Large intestine (tissue), 3 donors: ENCODE measurements around the gene ANKRD23. TPM values are rescaled to one million over a fixed set of nuclear protein-coding genes. Genes with fewer than 3 reads are reported as not detected.
"Not testable (repeated sequence)": the region's sequence is repeated elsewhere in the genome, so short reads cannot be mapped to it uniquely, and the experiment has no call there.

ENCODE experiments used
- DNase-seq, 2 donors: peaks; one replicate each; pipeline versions ENCODE4 v3.0.0 to v3.0.0-alpha.2; 2013
- H3K27ac ChIP-seq: one replicate; pipeline ENCODE4 v1.5.1; 2013; ENCODE audit warnings: low read length
- H3K27me3 ChIP-seq: 2 replicates; pipeline ENCODE4 v1.6.1; 2013; ENCODE audit warnings: low read length; ENCODE audit not compliant: control insufficient read depth, insufficient read depth
- H3K36me3 ChIP-seq: 2 replicates; pipeline ENCODE4 v1.6.1; 2013; ENCODE audit warnings: low read length; ENCODE audit not compliant: control insufficient read depth, insufficient read depth
- H3K4me1 ChIP-seq: one replicate; pipeline ENCODE4 v1.6.1; 2013; ENCODE audit warnings: low read length; ENCODE audit not compliant: control insufficient read depth, insufficient read depth
- H3K4me3 ChIP-seq: one replicate; pipeline ENCODE4 v1.5.1; 2013; ENCODE audit warnings: low read length
- H3K9me3 ChIP-seq: one replicate; pipeline ENCODE4 v1.6.1; 2013; ENCODE audit warnings: mild to moderate bottlenecking, low read depth, low read length, moderate library complexity; ENCODE audit not compliant: control insufficient read depth
- WGBS: methylation state at CpG from one replicate; pipeline ENCODE4 v1.1.5; 2013; ENCODE audit warnings: low lambda C conversion rate; ENCODE audit not compliant: insufficient coverage; 5-methylcytosine and 5-hydroxymethylcytosine counted together
- polyA plus RNA-seq: library from polyadenylated mRNA; unstranded; fragments of 120-200 nt; gene quantifications from one replicate; pipeline ENCODE4 v1.2.1, GENCODE V29; 2013

The ANKRD23 gene
- polyA plus RNA-seq, 1 donor = 4.2 TPM

DNA sequence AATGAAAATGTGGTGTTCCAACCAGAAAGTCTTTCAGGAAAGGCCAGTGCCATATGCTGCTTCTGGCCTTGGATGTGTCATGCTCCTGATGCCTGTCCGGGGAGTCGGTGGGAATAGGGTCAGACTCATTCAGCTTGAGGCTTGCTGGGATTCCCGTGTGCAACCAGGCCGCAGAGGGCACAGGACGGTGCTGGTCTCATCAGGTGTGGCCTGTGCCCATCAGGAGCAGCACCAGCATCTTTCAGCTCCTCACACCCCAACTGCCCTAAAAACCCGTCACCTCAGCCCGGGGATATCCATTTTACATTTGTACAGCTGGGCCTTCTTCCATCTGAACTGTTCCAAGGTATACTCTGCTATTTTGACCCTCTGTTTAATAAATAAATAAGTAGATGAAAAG is 41.1 kb downstream of the ANKRD23 start:
- Histone ChIP-seq H3K36me3 (peaks cover 48% of the 10 kb centered on the region), H3K4me1 (peaks cover 3% of the 10 kb centered on the region), H3K4me3 (no peak overlapping the region), H3K27ac (no peak overlapping the region), H3K27me3 (no peaks in the 10 kb centered on the region), H3K9me3 (no peaks in the 10 kb centered on the region)
- no peak for DNase-seq
- WGBS = no CpG with 5 or more reads among the region's 7 CpGs

DNA sequence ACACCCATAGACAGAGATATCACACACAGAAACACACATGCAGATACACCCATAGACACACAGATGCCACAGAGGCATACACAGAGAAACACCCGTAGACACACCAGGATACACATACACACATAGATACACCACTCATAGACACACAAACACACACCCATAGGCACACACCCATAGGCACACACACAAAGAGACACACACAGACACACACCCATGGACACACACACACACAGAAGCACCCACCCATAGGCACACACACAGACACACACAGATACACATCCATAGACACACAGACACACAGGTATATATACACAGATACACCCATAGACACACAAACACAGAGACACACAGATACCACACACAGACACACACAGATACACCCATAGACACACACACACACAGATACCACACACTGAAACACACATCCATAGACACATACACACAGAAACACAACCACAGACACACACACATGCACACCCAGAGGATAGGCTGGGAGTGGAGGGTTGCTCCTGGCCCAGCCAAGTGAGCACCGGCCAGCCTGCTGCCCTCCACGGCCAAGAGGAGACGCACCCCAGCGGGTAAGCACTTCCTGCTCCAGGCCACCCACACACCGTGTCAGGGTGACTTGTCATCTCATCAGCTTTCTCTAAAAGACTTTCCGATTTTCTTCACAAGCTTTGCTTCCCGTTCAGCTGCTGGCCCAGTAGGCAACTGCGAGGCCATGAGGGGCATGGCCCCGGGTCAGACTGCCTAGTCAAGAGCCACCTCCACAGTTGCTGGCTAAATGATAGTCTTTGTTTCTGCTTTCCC is 41.8 kb downstream of the ANKRD23 start:
- WGBS = no CpG with 5 or more reads among the region's 10 CpGs
- Histone ChIP-seq H3K36me3 (peaks cover 55% of the 10 kb centered on the region), H3K4me1 (peaks cover 3% of the 10 kb centered on the region), H3K27ac (no peak overlapping the region), H3K9me3 (no peaks in the 10 kb centered on the region), H3K4me3 (no peak overlapping the region), H3K27me3 (no peaks in the 10 kb centered on the region)
- no peak for DNase-seq

DNA sequence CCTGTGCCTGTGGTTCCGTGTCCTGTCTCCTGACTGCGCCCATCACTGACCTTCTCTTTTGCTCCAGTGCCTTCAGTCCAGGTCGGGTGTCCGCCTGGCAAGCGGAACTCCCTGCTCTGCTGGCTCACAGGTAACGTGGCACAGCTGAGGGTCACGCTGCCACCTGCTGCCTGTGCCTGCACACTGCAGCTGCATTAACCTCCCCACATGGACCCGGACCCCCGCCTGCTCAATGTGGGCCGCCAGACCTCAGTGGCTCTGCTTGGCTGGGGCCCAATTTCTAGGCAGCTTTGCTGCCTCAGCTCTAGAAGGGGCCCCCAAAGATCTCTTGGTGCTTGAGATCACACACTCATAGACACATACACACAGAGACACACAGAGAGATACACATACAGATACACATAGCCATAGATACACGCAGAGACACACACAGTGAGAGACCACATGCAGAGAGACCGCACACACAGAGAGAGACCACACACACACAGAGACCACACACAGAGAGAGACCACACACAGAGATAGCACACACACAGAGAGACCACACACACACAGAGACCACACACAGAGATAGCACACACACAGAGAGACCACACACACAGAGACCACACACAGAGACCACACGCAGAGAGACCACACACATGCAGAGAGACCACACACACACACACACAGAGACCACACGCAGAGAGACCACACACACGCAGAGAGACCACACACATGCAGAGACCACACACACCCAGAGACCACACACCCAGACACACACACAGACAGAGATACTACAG is 42.6 kb downstream of the ANKRD23 start:
- Histone ChIP-seq H3K9me3 (no peaks in the 10 kb centered on the region), H3K4me3 (no peak overlapping the region), H3K27me3 (no peaks in the 10 kb centered on the region), H3K27ac (no peak overlapping the region), H3K4me1 (peaks cover 3% of the 10 kb centered on the region), H3K36me3 (peaks cover 55% of the 10 kb centered on the region)
- WGBS = no CpG with 5 or more reads among the region's 15 CpGs
- peak; percentile 67 to 72 for DNase-seq

DNA sequence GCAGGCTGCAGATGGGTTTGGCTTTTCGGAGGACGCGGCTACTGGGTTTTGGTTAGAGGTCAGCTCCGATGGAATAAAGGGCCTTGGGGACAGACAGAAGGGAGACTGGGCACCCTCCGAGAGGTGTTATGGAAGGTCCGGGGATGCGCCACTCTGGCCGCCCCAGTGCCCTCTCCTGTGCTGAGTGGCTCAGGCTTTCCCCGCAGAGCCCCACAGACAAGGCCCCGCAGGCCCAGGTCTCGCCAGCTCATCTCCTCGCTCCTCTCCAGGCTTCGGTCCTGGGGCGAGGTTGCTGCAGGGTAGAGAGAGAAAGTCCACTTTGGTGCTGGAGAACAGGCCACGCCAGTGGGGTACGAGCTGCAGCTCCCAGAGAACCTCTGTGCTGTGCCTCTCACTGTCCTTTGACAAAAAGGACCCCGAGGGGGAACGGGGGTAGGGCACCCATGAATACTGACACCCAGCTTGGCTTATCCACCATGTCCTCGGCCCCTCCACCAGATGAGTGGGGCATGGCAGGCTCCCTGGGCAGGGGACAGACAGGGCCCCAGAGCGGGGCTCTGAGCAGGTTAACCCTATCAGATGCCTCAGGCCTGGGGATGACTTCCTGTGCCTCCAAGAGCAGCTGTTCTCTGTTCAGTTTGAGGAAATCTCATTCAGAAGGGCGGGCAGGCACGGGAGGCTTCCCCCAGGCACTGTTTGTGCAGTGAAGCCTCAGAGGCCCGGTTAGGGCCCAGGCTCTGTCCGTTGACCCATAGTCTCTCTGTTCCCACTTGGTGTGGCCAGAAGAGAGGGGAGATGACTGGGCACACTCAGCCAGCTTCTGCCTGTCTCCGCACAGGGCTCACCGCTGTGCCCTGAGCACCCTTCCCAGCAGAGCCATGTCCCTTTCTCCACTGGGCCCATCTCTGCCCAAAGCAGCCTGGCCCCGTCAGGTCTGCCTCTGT is 43.5 kb downstream of the ANKRD23 start:
- WGBS = no CpG with 5 or more reads among the region's 27 CpGs

DNA sequence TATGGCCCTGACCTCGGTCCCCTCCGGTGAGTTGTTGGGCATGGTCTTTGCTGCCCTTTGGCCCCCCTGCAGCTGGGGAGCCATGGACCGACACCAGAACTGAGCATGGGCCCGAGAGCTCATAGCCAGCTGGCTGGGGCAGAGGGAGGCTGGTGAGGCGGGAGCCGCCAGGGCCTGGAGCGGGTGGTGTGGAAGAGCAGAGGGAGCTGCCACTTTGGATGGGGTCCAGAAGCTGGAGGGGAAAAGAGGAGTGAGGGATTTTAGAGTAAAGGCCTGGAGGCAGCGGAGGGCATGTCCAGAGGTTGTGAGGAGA is 44.2 kb downstream of the ANKRD23 start:
- 100% methylated on average over 1 of the region's 8 CpGs for WGBS

More for the DNA sequence above, 43.5 kb downstream of the ANKRD23 start:
- peaks cover 55% of the 10 kb centered on the region for H3K36me3 ChIP-seq
- peaks cover 3% of the 10 kb centered on the region for H3K4me1 ChIP-seq
- no peak for DNase-seq
- no peaks in the 10 kb centered on the region for H3K27me3 ChIP-seq
- no peak overlapping the region for H3K4me3 ChIP-seq
- H3K27ac ChIP-seq = no peak overlapping the region
- H3K9me3 ChIP-seq = no peaks in the 10 kb centered on the region

DNA sequence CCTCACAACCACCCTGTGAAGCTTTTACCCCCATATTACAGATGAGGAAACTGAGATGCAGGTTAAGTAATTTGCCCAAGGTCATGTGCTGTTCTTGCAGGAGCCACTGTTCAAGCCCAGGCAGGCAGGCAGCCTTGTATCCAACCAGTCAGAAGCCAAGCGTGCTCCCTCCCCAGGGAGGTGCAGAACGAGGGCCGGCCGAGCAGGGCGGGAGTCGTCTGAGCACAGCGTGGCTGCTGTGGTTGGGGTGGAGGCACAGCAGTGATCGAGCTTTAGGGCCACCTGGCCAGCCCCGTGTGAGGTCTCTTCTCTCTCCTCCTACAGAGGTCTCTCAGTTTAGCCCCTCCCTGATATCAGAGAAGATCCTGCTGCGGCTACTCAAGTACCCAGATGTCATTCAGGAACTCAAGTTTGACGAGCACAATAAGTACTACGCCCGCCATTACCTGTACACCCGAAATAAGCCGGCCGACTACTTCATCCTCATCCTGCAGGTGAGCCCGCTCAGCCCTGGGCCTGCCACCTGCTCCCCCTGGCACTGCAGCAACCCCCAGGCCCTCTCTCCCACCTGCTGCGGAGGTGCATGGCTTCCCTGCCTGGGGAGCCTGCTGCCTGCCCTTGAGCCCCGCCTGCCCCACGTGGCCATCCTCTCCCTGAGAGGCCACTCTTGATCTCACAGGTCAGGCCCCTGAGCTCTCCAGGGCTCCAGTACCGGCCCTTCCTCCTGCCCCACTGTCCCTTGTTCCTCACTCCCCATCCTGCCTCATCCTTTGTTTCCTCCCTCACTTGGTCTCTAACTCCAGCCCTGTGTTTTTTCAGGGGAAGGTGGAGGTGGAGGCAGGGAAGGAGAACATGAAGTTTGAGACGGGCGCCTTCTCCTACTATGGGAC is 44.8 kb downstream of the ANKRD23 start:
- no CpG with 5 or more reads among the region's 23 CpGs for WGBS
- DNase-seq = no peak
- no peaks in the 10 kb centered on the region for H3K27me3 ChIP-seq

More for the DNA sequence above, 44.2 kb downstream of the ANKRD23 start:
- no peaks in the 10 kb centered on the region for H3K9me3 ChIP-seq
- H3K27ac ChIP-seq = no peak overlapping the region
- H3K4me1 ChIP-seq = peaks cover 3% of the 10 kb centered on the region
- peaks cover 55% of the 10 kb centered on the region for H3K36me3 ChIP-seq
- DNase-seq = no peak
- H3K4me3 ChIP-seq = no peak overlapping the region
- H3K27me3 ChIP-seq = no peaks in the 10 kb centered on the region

DNA sequence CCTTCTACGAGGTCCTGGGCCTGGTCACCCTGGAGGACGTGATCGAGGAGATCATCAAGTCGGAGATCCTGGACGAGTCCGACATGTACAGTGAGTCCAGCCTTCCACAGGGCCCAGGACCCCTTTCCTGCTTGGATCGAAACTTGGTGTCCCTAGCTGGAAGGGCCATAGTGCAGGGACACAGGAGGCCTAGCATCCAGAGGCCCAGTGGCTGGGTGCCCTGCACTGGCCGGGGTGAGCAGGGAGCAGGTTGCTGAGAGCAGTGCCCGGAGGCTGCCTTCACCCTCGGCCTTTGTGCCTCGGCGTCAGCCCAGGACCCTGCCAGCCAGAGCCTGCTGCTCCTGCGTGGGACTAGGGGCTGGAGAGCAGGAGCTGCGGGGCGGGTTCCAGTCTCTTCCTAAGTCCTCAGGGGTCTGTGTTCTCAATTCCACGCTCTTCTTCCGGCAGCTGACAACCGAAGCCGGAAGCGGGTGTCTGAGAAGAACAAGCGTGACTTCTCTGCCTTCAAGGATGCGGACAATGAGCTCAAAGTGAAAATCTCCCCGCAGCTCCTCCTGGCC is 46.7 kb downstream of the ANKRD23 start:
- DNase-seq = no peak
- H3K4me3 ChIP-seq = no peak overlapping the region
- H3K9me3 ChIP-seq = no peaks in the 10 kb centered on the region
- WGBS = no CpG with 5 or more reads among the region's 23 CpGs
- peaks cover 3% of the 10 kb centered on the region for H3K4me1 ChIP-seq
- H3K27ac ChIP-seq = no peak overlapping the region
- peaks cover 43% of the 10 kb centered on the region for H3K36me3 ChIP-seq
- no peaks in the 10 kb centered on the region for H3K27me3 ChIP-seq

More for the DNA sequence above, 44.8 kb downstream of the ANKRD23 start:
- Histone ChIP-seq H3K4me3 (no peak overlapping the region), H3K36me3 (peaks cover 55% of the 10 kb centered on the region), H3K4me1 (peaks cover 3% of the 10 kb centered on the region), H3K9me3 (no peaks in the 10 kb centered on the region), H3K27ac (no peak overlapping the region)

DNA sequence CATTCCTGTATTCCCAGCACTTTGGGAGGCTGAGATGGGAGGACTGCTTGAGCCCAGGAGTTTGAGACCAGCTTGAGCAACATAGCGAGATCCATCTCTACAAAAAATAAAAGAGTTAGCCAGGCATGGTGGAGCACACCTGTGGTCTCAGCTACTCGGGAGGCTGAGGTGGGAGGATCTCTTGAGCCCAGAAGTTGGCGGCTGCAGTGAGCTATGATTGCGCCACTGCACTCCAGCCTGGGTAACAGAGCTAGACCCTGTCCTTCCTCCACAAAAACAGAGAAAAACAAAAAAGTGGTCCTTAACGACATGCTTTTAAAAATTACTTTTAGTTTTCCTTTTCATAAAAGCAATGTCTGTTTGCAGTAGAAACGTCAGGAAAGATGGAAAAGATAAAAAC is 47.3 kb downstream of the ANKRD23 start:
- H3K36me3 ChIP-seq = peaks cover 37% of the 10 kb centered on the region
- DNase-seq, H3K27ac ChIP-seq, H3K4me1 ChIP-seq, H3K9me3 ChIP-seq, H3K27me3 ChIP-seq, H3K4me3 ChIP-seq: not testable (repeated sequence)
- WGBS = 81% methylated on average over 2 of the region's 6 CpGs

DNA sequence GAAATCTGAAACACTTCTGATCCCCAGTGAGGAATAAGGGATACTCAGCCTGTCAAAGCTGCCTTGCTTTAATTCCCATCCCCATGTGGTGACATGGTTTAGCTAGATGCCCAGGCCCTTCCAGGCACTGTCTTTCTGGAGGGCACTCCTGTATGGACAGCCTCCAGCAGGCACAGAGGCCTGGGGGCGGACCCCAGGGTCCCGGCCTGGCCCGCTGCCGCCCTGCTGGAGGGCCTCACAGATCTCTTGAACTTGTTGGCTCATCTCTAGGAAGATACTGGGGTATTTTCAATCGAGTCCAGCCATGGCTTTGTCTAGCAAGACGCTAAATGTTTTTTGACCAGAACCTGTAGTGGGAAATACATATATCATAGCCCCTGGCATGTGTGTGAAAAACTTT is 48.7 kb downstream of the ANKRD23 start:
- Histone ChIP-seq H3K27ac (no peak overlapping the region), H3K9me3 (no peaks in the 10 kb centered on the region), H3K4me1 (no peaks in the 10 kb centered on the region), H3K4me3 (no peak overlapping the region), H3K27me3 (no peaks in the 10 kb centered on the region), H3K36me3 (peaks cover 30% of the 10 kb centered on the region)
- no CpG with 5 or more reads among the region's 6 CpGs for WGBS
- no peak for DNase-seq
